GM23338 (cell line): ENCODE measurements around the gene ITPR2. TPM values are rescaled to one million over a fixed set of nuclear protein-coding genes. Genes with fewer than 3 reads are reported as not detected.

ENCODE experiments used
- ATAC-seq: fragments of 200-7000 bp; cut with Tn5 transposase; 3 replicates; pipeline ENCODE4 v1.9.1; 2020
- DNase-seq: peaks from one replicate; pipeline ENCODE4 v3.0.0-alpha.2; 2015; ENCODE audit warnings: low spot score
- H2AFZ ChIP-seq: fragments of 200-600 bp; sonication (generic); 2 replicates; pipeline ENCODE4 v1.8.0; 2016; ENCODE audit warnings: antibody characterized with exemption, mild to moderate bottlenecking, moderate library complexity
- H3F3A ChIP-seq: fragments of 200-600 bp; sonication (generic); replicated peaks from 2 replicates; pipeline ENCODE4 v1.8.0; 2017; ENCODE audit warnings: antibody characterized with exemption, mixed run types, low read depth
- H3K27ac ChIP-seq: fragments of 200-600 bp; sonication (generic); 2 replicates; pipeline ENCODE4 v1.6.1; 2016; ENCODE audit warnings: low read depth
- H3K27me3 ChIP-seq: fragments of 200-600 bp; sonication (generic); 2 replicates; pipeline ENCODE4 v1.8.0; 2016; ENCODE audit warnings: mild to moderate bottlenecking, mixed run types, moderate library complexity; ENCODE audit not compliant: insufficient read depth
- H3K36me3 ChIP-seq: fragments of 200-600 bp; sonication (generic); 2 replicates; pipeline ENCODE4 v1.8.0; 2016; ENCODE audit warnings: mild to moderate bottlenecking; ENCODE audit not compliant: insufficient read depth
- H3K4me1 ChIP-seq: fragments of 200-600 bp; sonication (generic); 2 replicates; pipeline ENCODE4 v1.8.0; 2016; ENCODE audit warnings: mild to moderate bottlenecking, moderate library complexity; ENCODE audit not compliant: insufficient read depth
- H3K4me2 ChIP-seq: fragments of 200-600 bp; sonication (generic); 2 replicates; pipeline ENCODE4 v1.7.1; 2017; ENCODE audit warnings: mixed run types
- H3K4me3 ChIP-seq: fragments of 200-600 bp; sonication (generic); 2 replicates; pipeline ENCODE4 v1.6.1; 2016; ENCODE audit warnings: mixed run types
- H3K79me2 ChIP-seq: fragments of 200-600 bp; sonication (generic); replicated peaks from 2 replicates; pipeline ENCODE4 v1.8.0; 2017; ENCODE audit warnings: mild to moderate bottlenecking; ENCODE audit not compliant: insufficient read depth
- H3K9me2 ChIP-seq: fragments of 200-600 bp; sonication (generic); 2 replicates; pipeline ENCODE4 v1.8.0; 2017; ENCODE audit not compliant: insufficient read depth
- H4K20me1 ChIP-seq: fragments of 200-600 bp; sonication (generic); replicated peaks from 2 replicates; pipeline ENCODE4 v1.8.0; 2017; ENCODE audit warnings: mild to moderate bottlenecking; ENCODE audit not compliant: insufficient read depth
- H3K27ac Mint-ChIP-seq: 2 replicates; pipeline ENCODE4 v1.8.0; 2020; ENCODE audit warnings: inconsistent platforms, mild to moderate bottlenecking, moderate library complexity, mixed read lengths
- H3K27me3 Mint-ChIP-seq: 3 replicates; pipeline ENCODE4 v1.8.0; 2022; ENCODE audit warnings: low read depth, mild to moderate bottlenecking, moderate library complexity, mixed read lengths, inconsistent platforms; ENCODE audit not compliant: insufficient read depth, poor library complexity
- H3K36me3 Mint-ChIP-seq: 3 replicates; pipeline ENCODE4 v1.8.0; 2021; ENCODE audit warnings: low read depth, mild to moderate bottlenecking, inconsistent platforms, moderate library complexity, mixed read lengths
- H3K4me1 Mint-ChIP-seq: 3 replicates; pipeline ENCODE4 v1.8.0; 2020; ENCODE audit warnings: mild to moderate bottlenecking, inconsistent platforms, mixed read lengths
- H3K4me3 Mint-ChIP-seq: 3 replicates; pipeline ENCODE4 v1.8.0; 2021; ENCODE audit warnings: moderate library complexity, mild to moderate bottlenecking, inconsistent platforms, mixed read lengths
- H3K9me3 Mint-ChIP-seq: 3 replicates; pipeline ENCODE4 v1.8.0; 2020; ENCODE audit warnings: moderate library complexity, mild to moderate bottlenecking, inconsistent platforms, mixed read lengths
- CREB1 ChIP-seq: fragments of 250-450 bp; sonication (Bioruptor Pico); IDR thresholded peaks from 2 replicates; pipeline ENCODE4 v1.5.0; 2020; ENCODE audit warnings: low read depth, mild to moderate bottlenecking, moderate library complexity
- ETS1 ChIP-seq: IDR thresholded peaks from 2 replicates; pipeline ENCODE4 v1.6.1; 2016; ENCODE audit warnings: antibody characterized with exemption
- EZH2phosphoT487 ChIP-seq: fragments of 200-600 bp; sonication (generic); IDR thresholded peaks from one replicate; pipeline ENCODE4 v1.8.1; 2018; ENCODE audit warnings: antibody characterized with exemption; ENCODE audit not compliant: unreplicated experiment
- POLR2AphosphoS5 ChIP-seq: IDR thresholded peaks from 2 replicates; pipeline ENCODE4 v1.6.1; 2016; ENCODE audit warnings: antibody characterized with exemption, low read depth
- STAT1 ChIP-seq: IDR thresholded peaks from one replicate; pipeline ENCODE4 v1.6.1; 2016; ENCODE audit warnings: antibody characterized with exemption; ENCODE audit not compliant: unreplicated experiment
- ZNF331 ChIP-seq: fragments of 250-450 bp; sonication (Bioruptor Pico); IDR thresholded peaks from 2 replicates; pipeline ENCODE4 v1.5.0; 2020; ENCODE audit warnings: low read depth, mild to moderate bottlenecking, moderate library complexity
- polyA plus RNA-seq: library from polyadenylated mRNA; unstranded; fragments of >200 nt; fragmentation: Nextera tagmentation; extraction: Ambion mirVana; gene quantifications from 2 replicates; pipeline ENCODE4 v1.2.1, GENCODE V29; 2016
- total RNA-seq: library from RNA; depleted of rRNA; stranded (reverse); fragments of >200 nt; shearing (Covaris generic); gene quantifications from 2 replicates; pipeline ENCODE4 v1.2.3, GENCODE V29; 2014
- TF ChIP-seq, protein P1 (sequence below): fragments of 250-450 bp; sonication (Bioruptor Pico); IDR thresholded peaks from 2 replicates; pipeline ENCODE4 v1.5.0; 2020; ENCODE audit warnings: mild to moderate bottlenecking, moderate library complexity
- TF ChIP-seq, protein P2 (sequence below), 2 experiments: fragments of 200-600 bp in 1 of 2; sonication (generic) in 1 of 2; conservative IDR thresholded peaks; 2 replicates each; pipeline versions ENCODE4 v1.5.1 to v1.6.1; 2016 to 2017; ENCODE audit warnings: antibody characterized with exemption in 2 of 2, low read depth in 2 of 2, mild to moderate bottlenecking in 2 of 2, moderate library complexity in 1 of 2

The ITPR2 gene
- total and polyA plus RNA-seq, 2 experiments from 2014 or later: 44.5 to 65.2 TPM

- TF ChIP-seq, protein P1, sequence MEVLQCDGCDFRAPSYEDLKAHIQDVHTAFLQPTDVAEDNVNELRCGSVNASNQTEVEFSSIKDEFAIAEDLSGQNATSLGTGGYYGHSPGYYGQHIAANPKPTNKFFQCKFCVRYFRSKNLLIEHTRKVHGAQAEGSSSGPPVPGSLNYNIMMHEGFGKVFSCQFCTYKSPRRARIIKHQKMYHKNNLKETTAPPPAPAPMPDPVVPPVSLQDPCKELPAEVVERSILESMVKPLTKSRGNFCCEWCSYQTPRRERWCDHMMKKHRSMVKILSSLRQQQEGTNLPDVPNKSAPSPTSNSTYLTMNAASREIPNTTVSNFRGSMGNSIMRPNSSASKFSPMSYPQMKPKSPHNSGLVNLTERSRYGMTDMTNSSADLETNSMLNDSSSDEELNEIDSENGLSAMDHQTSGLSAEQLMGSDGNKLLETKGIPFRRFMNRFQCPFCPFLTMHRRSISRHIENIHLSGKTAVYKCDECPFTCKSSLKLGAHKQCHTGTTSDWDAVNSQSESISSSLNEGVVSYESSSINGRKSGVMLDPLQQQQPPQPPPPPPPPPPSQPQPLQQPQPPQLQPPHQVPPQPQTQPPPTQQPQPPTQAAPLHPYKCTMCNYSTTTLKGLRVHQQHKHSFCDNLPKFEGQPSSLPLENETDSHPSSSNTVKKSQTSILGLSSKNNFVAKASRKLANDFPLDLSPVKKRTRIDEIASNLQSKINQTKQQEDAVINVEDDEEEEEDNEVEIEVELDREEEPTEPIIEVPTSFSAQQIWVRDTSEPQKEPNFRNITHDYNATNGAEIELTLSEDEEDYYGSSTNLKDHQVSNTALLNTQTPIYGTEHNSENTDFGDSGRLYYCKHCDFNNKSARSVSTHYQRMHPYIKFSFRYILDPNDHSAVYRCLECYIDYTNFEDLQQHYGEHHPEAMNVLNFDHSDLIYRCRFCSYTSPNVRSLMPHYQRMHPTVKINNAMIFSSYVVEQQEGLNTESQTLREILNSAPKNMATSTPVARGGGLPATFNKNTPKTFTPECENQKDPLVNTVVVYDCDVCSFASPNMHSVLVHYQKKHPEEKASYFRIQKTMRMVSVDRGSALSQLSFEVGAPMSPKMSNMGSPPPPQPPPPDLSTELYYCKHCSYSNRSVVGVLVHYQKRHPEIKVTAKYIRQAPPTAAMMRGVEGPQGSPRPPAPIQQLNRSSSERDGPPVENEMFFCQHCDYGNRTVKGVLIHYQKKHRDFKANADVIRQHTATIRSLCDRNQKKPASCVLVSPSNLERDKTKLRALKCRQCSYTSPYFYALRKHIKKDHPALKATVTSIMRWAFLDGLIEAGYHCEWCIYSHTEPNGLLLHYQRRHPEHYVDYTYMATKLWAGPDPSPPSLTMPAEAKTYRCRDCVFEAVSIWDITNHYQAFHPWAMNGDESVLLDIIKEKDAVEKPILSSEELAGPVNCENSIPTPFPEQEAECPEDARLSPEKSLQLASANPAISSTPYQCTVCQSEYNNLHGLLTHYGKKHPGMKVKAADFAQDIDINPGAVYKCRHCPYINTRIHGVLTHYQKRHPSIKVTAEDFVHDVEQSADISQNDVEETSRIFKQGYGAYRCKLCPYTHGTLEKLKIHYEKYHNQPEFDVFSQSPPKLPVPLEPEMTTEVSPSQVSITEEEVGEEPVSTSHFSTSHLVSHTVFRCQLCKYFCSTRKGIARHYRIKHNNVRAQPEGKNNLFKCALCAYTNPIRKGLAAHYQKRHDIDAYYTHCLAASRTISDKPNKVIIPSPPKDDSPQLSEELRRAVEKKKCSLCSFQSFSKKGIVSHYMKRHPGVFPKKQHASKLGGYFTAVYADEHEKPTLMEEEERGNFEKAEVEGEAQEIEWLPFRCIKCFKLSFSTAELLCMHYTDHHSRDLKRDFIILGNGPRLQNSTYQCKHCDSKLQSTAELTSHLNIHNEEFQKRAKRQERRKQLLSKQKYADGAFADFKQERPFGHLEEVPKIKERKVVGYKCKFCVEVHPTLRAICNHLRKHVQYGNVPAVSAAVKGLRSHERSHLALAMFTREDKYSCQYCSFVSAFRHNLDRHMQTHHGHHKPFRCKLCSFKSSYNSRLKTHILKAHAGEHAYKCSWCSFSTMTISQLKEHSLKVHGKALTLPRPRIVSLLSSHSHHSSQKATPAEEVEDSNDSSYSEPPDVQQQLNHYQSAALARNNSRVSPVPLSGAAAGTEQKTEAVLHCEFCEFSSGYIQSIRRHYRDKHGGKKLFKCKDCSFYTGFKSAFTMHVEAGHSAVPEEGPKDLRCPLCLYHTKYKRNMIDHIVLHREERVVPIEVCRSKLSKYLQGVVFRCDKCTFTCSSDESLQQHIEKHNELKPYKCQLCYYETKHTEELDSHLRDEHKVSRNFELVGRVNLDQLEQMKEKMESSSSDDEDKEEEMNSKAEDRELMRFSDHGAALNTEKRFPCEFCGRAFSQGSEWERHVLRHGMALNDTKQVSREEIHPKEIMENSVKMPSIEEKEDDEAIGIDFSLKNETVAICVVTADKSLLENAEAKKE (CRISPR knock-in tag): no peak
- no peak for TF ChIP-seq POLR2AphosphoS5
These were observed 211.1 kb downstream of the ITPR2 start (continued) for GRCh38 chr12:26621932-26622331.

DNA sequence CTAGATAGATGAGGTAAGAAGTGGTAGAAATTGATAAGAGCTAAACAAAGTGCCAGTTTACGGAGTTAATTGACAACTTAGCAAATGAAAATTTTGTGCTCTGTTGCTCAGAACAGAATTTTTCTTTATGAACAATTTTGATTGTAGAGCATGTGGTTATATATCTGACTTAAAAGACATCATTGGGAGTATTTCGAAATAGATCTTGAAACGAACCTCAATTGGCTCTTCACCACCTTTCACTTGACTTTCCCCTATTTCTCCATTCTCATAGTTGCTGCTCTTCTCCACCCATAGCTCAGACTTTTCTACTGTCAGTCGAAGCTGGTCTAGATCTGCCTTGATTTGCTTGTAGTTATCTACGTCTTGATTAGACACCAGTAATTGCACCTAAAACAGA lies 212.1 kb downstream of the ITPR2 start:
- Histone ChIP-seq H3K4me3 (no peak overlapping the region), H3K79me2 (no peaks in the 10 kb centered on the region), H2AFZ (no peak overlapping the region), H3K4me2 (no peak overlapping the region), H3K9me2 (no peaks in the 10 kb centered on the region), H3K36me3 (peaks cover 18% of the 10 kb centered on the region; the same call in 1 of the 2 replicates), H3K4me1 (no peaks in the 10 kb centered on the region), H3K27ac (no peak overlapping the region), H3K27me3 (no peaks in the 10 kb centered on the region), H3F3A (no peaks in the 10 kb centered on the region), H4K20me1 (no peaks in the 10 kb centered on the region)
- Mint-ChIP-seq H3K4me1 (no peaks in the 10 kb centered on the region), H3K36me3 (peaks cover 39% of the 10 kb centered on the region), H3K27me3 (peaks cover 1% of the 10 kb centered on the region), H3K27ac (no peak overlapping the region), H3K4me3 (no peak overlapping the region), H3K9me3 (no peaks in the 10 kb centered on the region)
- TF ChIP-seq CREB1 (CRISPR knock-in tag) (no peak), EZH2phosphoT487 (no peak), POLR2AphosphoS5 (no peak)
- no peak for ATAC-seq
- no peak for DNase-seq

GRCh38 chr12:26617513-26617912 lies 215.5 kb downstream of the ITPR2 start:
- ATAC-seq: no peak
- H3K4me1 ChIP-seq: no peaks in the 10 kb centered on the region
- H3F3A ChIP-seq: no peaks in the 10 kb centered on the region
- H3K36me3 ChIP-seq: peaks cover 14% of the 10 kb centered on the region; the same call in 1 of the 2 replicates
- Mint-ChIP-seq H3K9me3 (no peaks in the 10 kb centered on the region), H3K4me1 (no peaks in the 10 kb centered on the region; the same call in 2 of the 3 replicates), H3K4me3 (no peak overlapping the region), H3K36me3 (peaks cover 36% of the 10 kb centered on the region), H3K27ac (no peak overlapping the region), H3K27me3 (no peaks in the 10 kb centered on the region)
- no peaks in the 10 kb centered on the region for H3K79me2 ChIP-seq
- H3K4me2 ChIP-seq: no peak overlapping the region
- no peaks in the 10 kb centered on the region for H3K27me3 ChIP-seq
- H2AFZ ChIP-seq: no peak overlapping the region
- H4K20me1 ChIP-seq: 0 out of 2 replicates have a peak, but pooled peaks cover 5% of the 10 kb centered on the region
- no peaks in the 10 kb centered on the region for H3K9me2 ChIP-seq
- no peak for DNase-seq
- H3K4me3 ChIP-seq: no peak overlapping the region
- no peak overlapping the region for H3K27ac ChIP-seq
- TF ChIP-seq ZNF331 (CRISPR knock-in tag) (no peak), STAT1 (no peak), ETS1 (no peak)
- TF ChIP-seq, protein P2, sequence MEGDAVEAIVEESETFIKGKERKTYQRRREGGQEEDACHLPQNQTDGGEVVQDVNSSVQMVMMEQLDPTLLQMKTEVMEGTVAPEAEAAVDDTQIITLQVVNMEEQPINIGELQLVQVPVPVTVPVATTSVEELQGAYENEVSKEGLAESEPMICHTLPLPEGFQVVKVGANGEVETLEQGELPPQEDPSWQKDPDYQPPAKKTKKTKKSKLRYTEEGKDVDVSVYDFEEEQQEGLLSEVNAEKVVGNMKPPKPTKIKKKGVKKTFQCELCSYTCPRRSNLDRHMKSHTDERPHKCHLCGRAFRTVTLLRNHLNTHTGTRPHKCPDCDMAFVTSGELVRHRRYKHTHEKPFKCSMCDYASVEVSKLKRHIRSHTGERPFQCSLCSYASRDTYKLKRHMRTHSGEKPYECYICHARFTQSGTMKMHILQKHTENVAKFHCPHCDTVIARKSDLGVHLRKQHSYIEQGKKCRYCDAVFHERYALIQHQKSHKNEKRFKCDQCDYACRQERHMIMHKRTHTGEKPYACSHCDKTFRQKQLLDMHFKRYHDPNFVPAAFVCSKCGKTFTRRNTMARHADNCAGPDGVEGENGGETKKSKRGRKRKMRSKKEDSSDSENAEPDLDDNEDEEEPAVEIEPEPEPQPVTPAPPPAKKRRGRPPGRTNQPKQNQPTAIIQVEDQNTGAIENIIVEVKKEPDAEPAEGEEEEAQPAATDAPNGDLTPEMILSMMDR (conservative IDR thresholded peaks at IDR 0.05; ENCODE audit: low read depth in 2 of 2): no peak
